Measurements from ENCODE around the gene GNA15.

GRCh38 chr19:3201911-3202310 lies 66.1 kb downstream of the GNA15 start:
- TF ChIP-seq EZH2 (IDR thresholded peaks at IDR 0.05; ENCODE audit: borderline replicate concordance, low read depth, low read length, severe bottlenecking) (no peak), CTCF (IDR thresholded peaks at IDR 0.05; ENCODE audit: borderline replicate concordance, extremely low read depth, low read length, poor library complexity, severe bottlenecking) (no peak)
